IPS DF 4.7 (cell line): Measurements from ENCODE around the gene MTG2.

Experiments
- DNase-seq: peaks from one replicate; pipeline ENCODE4 v3.0.0-alpha.2; 2013; ENCODE audit warnings: low spot score; ENCODE audit errors: extremely low read depth

Gene MTG2

DNA sequence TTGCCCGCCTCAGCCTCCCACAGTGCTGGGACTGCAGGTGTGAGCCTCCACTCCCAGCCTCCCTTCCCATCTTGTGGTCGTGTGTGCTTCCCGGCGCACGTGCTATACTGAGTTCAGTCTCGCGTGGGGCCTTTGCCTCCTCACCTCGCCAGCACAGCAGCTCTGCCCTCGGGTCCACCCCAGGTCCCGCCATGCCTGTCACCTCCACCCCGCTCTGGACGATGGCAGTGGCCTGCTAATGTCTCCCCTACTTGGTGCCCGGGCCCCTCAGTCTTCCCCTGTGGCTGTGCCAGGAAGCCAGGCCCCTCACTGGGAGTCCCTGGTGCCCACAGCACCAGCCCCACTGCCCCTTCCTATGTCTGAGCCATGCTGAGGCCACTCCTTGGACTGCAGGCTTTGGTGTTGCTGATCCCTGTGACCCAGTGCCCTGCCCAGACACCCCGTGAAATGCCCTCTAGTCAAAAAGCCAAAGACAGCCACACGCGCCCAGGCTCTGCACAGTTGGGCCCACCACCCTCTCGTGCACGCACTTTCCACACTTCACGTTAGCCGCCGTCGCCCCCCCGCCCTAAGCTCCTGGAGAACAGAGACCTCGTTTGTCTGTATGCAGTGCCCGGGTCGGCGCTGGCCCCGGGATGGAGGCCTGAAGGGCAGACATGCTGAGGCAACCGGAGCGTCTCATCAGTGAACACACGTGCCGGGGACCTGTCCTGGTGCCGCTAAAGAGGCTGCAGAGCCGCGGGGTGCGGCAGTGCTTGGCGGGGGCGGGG lies 23.0 kb downstream of the MTG2 start:
- no peak for DNase-seq

DNA sequence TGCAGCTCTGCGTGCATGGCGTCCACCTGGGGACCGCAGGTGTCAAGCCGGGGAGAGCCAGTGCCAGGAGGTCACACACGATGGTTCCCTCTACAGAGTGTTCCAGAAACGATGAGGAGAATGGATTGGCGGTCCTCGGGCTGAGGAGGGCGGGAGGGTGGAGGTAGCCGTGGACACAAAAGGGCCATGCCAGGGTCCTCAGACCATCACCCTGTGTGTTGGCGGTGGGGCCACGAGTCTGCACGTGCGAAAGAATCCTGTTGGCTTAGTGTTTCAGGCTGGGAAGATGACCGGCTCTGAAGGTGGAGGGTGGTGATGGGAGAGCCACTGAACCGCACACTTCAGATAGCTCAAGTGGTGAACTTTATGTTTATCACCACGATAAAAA lies 23.6 kb downstream of the MTG2 start:
- DNase-seq: no peak

DNA sequence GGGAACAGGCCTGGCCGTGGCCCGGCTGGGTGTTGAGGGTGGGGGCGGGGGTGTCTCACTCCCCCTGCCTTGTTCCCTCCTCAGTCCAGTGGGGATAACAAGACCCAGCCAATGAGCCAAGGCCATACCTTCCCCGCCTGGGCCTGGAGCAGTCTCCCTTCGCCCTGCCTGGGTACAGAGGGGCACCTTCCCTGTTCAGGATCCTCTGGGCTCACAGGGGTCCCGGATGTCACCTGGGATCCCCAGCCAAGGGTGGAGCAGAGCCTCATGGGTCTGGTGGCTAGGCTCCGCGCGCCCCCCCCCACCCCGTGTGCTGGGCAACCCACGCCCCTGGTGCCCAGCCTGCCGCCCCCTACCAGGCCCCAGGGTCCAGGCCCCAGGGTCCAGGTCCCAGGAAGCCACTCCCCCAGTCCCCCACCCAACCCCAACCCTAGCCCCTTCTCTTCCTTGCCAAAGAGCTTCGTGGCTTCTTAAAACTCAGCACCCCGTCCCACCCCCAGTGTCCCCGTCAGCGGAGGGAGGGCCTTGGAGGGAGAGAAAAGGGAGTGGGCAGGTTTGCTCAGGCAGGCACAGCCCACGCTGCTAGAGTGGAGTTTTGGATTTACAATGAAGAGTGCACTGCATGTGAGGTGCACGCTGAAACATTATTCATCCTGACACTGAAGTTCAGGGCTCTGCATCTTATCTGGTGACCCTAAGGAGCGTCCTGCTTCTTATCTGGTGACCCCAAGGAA lies 25.4 kb downstream of the MTG2 start:
- DNase-seq: no peak

DNA sequence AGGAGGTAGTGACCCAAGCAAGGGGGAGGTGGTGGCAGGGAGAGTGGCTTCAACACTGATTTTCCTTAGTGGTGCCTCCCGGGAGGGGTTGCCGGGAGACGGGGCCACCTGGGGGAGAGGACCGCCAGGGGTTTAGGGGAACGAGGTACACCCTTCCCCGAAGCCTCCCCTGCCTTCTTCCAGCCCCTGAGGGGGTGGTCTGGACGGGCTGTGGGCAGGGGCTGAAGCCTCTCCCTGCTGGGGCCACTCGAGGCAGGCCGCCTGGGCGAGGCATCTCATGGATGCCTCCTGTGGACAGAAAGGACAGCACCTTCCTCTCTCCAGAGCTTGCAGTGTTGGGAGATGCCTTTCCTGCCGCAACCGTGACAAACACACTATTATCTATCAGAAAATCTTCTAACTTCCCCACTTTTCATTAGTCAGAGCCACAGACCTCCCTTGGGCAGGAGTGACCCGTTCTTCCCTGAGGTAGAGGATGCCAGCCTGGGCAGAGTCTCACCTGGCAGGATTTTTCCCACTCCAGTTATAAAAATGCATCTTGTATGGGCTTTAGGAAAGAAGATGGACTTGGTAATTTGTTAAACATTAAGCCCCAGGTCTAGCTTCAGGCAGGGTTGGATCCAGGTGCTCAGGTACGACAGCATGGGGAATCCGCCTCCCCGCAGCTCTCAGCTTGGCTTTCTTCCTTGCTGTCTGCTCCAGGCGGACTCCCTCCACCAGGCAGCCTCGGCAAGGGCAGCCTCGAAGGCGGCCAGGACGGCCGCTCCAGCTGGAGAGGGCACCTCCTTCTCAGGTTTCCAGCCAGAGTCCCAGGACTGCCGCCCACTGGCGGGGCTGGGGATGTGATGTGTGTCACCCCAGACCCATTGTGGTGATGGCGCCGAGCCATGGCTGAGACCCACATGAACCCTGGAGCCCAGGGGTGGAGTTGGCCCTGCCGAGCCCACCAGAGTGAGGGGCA lies 26.2 kb downstream of the MTG2 start:
- no peak for DNase-seq

DNA sequence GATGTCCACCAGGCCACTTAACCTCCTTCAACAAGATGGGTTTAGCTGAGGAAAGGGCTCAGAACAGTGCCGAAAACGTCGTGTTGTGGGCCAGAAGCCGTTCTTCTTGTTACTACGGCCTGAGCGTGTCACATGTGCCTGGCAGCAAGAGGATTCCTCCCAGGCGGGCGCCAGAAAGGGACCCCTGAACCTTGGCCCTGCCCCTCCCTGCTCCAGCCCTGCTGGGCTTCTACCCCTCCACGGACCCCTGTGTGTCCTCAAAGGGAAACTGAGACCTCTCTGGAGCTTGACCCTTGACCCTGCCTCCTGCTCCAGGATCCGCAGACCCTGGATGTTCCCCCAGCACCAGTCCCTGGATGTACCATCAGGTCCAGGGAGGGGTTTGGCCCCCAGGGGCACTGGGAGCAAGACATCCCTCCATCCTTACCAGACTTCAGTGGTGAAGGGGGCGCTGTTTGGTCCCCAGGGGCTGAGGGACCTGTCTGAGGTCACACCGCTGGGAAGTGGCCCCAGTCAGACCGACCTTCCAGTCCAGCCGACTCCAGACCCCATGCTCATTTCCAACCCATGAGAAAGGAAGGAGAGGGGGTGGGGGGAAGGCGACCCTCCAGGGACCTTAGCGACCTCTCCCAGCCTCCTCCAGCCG lies 27.1 kb downstream of the MTG2 start:
- no peak for DNase-seq

DNA sequence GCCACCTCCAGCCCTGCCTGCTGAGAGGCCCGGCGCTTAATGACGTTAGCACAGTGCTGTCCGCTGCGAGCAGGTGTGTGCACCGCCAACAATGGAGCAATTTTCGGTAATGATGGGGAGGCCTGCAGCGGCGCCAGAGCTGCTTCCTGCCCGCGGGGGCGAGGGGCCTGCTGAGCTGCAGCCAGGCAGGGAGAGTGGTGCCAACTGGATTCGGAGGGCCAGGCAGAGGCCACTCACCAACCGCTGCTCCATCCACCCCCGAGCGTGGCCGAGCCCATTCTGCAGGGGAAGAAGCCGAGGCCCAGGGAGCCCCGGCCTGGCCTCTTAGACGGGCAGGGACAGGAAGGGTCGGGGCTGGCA lies 27.6 kb downstream of the MTG2 start:
- no peak for DNase-seq

DNA sequence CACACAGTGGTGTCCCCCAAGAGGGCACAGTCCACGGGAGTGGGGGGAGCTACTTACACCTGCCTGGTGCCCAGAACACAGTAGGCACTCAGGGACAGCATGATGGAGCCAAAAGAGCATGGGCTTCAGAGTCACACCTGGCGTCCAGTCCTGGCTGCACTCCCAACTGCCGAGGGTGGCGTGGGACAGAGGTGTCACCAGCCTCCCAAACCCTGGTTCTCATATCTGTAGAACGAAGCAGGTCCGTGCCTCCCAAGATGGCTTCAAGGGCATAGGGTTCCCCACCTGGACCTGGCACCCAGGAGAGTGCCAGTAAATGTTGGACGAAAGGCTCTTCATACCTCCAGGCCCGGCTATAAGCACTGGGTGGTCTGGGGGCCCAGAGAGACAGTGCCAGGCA lies 28.4 kb downstream of the MTG2 start:
- DNase-seq: no peak

DNA sequence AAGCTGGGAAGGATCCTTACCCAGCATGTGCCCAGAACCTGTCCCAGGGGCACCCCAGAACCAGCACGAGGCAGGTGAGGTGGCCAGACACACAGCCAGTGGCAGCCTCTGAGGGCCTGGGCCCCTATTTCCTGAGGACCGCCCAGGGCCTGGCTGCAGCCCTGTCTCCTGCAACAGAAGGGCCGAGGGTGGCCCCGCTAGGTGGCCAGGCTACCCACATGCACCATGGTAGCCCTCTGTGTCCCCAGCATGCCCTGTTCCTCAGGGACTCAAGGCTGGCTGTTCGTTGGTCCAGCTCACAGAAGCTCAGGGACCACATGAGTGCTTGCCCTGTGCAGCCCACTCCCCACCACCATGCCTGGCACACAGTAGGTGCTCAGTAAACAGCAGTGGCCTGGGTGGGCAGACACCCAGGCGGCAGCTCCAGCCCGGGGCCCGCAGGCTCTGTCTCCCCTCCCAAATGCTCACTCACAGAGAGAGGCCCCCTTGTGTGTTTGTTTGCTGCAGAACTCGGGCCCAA lies 29.0 kb downstream of the MTG2 start:
- DNase-seq: no peak

DNA sequence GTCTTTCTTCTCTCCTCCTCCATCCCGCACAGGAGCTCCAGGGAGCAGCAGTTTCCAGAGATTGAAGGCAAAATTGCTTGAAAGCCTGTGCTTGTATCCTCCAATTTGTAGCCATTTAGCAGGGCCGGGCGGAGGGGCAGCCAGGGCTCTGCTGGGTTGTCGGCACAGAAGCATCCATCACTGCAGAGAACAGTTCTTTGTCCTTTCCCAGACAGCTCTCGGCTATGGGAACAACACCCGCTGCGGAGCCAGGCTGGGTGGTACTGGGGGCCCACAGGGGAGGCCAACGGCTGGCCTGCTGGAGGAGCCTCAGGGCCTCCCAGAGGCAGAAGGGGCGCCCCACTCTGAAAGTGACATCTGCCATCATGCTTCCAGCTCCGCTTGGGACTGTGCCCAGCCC lies 29.5 kb downstream of the MTG2 start:
- no peak for DNase-seq

DNA sequence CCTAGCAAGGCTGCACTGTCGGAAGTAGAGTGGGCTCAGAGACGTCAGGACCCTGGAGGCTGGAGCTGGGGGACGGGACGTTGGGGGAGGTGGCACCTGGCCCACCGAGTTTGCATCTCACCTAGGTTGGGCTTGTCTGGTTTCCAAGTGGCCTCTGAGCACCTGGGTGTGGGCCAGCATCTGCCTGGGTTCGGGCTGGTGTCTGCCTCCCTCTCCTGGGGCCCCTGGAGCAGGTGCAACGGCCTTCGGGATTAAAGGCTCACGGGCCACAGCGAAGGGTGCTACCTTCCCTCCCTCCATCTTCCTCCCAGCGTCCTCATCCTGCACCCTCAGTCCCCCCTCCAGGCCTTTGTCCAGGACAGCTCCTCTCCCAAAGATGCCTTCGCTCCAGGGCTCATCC lies 31.2 kb downstream of the MTG2 start:
- no peak for DNase-seq

DNA sequence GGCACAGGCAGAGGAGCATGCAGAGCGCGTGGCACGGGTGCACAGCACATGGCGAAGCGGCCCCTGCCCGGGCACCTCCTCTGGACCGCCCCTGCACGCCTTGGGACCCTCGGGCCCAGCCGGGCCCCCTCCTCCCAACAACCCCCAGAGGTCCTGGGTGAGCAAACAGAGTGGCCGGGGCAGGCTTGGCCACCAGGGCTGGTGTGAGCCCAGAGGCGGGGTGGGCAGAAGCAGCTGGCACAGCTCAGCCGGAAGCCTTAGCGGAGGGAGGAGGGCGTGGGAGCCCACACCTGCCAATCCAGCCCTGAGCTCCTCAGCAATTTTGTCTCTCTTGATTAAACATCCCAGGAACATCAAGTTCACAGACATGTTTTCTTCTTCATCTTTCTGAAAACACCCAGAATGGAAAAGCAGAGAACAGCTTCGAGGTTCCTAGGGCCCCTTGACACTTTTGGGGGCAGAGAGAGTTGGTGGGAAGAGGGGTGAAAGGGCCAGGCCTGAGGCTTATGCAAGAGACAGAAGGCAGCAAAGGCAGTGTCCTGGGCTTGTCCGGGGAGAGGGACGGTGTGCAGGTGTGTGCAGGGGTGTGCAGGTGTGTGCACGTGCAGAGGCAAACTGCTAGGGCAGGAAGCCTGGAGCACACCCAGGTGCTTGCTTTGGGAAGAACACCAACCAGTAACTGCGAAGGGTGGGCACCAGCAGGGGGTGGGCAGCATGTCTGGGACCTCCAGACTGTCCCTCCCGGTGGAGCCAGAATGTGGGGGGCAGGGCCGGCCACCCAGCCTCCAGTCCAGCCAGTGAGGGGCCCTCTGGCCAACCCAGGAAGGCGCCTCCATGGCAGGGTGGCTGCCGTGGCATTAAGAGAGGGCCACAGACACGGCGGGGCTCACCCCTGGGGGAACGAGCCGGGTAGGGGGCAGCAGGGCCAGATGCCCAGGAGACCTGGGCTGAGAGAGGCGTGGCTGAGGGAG lies 32.5 kb downstream of the MTG2 start:
- DNase-seq: no peak

DNA sequence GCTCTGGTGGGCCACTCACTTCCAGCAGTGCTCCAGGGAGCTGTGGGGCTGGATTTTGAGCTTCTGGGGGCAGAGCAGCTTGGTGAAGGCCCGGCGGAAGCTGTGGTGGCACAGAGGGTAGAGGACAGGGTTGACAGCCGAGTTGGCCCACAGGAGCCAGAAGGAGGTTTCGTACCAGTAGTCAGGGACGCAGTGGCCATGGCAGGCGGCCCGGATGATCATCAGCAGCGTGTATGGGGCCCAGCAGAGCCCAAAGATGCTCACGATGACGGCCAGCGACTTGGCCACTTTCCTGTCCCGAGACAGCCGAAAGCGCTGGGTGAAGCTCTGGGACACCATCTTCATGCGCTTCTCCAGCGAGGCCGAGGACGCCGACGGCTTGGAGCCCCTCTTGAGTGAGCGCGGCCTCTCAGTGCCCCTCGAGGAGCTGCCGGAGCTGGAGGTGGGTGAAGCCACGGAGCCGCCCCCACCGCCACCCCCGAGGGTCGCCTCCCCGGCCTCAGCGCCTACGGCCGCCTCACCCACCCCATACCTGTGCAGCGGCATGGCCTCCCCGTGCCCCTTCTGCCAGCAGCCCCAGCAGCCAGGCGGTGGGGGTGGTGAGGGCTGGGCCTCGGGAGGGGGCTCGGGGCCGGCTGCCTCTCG lies 33.3 kb downstream of the MTG2 start:
- no peak for DNase-seq

DNA sequence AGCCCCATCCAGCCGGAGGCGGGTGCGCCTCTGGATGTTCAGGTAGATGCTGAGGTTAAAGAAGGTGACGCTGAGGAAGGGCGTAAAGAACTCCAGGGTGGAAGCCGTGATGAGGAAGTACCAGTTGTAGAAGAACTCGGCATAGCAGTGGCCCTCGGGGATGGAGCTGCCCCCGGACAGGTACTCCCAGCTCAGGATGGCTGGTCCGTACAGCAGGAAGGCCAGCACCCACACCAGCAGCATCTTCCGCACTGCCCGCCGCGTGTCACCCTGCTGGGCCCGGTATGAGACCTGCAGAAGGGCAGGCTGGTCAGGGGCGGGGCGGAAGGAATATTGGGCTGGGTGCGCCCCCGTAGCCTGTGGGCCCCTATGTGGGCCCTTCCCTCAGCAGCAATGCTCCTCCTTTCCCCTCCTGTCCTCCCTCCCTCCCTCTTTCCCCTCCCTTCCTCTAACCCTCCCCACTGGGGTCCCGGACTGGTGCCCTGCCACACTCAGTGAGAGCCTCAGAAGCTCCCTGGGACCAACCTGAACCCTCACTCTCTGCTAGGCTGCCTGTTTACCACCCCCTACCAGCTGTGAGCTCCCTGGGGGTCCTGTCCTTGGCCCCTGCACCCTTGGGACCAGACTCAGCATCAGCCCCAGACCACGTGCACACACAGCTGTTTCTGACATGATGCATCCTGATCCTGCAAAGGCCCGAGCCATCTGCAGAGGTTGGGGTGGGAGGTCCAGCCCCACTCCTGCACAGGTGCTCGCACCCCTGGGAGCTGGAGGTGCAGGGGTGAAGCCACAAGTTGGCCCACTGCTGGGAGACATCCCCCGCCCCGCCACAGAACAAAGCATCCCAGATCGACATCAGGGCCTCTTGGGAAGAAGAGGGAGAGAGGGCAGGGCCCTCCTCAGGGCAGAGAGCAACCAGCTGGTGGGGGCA lies 34.1 kb downstream of the MTG2 start:
- no peak for DNase-seq

DNA sequence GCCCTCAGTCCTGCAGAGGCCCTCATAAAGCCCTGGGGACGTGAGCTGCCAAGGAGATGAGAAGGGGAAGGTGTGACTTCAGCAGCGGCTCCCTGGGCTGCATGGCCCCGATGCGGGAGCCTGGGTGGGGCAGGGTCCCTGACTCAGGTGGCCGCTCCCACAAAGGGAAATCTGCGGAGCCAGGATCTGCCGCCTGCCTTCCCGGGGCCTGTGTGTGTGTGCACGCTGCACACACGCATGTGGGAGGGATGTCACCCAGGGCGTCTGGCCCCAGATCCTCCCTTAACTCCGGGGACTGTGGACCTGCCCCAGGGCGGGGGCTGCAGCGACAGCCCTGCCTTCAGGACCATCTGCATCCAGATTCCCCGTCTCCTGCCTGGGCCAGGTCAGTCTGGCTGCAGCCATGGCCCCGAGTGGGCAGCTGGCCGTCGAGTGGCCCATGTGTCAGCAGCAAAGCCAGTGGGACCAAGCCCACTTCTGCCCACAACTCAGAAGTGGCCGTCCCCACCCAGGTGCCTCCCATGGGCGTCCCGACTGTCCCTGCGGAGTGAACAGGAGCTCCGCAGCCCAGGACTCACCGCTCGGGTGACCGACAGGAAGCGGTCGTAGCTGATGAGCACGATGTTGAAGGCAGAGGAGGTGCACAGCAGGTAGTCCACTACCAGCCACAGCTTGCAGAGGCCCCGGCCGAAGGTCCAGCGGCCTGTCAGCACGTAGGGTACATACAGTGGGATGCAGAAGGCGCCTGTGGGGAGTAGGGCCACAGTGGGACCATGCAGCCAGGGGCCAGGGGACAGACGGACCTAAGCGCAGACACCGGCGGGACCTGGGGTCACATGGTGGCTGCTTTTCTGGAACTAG lies 35.3 kb downstream of the MTG2 start:
- no peak for DNase-seq

DNA sequence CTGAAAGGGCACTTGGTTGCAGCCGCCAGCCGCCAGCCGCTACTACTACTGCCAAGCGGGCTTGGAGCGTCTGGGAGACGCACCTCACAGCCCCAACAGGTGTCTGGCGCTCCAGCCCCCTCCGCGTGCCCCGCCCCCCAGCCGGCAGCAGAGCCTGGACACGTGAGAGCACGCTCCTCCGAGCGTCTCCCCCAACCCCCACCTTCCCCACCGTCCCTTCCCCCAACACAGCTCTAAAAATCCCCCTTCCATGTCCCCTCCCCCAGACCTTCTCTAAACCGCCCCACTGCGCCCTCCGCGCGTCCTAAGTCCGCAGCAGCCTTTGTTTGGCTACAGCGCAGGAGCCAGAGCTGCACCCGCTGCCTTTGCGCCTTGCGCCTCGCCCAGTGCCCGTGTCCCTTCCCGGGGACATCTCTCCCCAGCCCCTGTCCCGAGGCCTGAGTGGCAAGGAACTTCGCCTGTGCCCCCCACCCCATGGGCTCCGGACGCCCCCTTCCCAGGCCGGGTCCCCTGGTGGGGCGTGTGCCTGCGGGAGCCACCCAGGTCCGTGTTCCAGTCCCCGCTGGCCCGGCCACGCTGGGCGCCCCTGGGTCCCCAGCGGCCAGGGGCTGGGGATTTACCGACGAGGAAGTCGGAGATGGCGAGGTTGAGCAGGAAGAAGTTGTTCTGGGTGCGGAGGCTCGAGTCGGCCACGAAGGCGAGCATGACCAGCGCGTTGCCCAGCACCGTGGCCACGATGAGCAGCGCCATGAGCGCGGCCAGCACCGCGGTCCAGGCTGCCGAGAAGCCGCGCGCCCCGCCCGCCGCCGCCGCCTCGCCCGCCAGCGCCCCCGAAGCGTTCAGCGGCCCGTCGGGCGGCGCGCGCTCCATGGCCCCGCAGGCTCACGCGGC lies 36.5 kb downstream of the MTG2 start:
- no peak for DNase-seq

DNA sequence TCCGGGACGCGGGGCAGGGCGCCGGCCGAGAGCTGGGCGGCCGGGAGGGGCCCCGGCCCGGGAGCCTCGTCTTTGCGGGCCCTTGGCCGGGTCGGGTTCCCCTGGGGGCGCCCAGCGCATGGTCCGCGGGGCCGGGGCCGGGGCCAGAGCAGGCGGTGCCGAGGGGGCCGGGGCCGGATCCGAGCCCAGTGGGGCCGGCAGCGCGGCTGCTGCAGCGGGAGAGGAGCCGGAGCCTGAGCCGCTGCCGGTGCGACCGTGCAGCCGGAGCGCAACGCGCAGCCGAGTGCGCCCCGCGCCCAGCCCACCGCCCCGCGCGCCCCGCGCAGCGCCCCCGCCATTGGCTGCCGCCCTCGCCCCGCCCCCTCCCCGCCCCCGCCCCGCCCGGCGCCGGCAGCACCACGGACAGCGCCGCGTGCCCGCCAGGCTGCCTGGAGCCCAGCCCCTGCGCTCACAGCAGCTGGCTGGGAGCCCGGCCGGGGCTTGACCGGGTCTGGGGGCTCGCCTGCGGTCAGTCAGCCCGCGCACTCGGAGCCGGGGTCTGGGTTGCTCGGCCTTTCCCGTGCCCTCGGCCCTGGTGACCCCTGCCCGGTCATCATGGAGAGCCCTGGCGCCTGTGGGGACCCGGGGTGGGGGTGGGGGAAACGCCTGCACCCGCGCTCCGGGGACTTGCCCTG lies 37.3 kb downstream of the MTG2 start, which contains the start of gene HRH3:
Gene HRH3, minus strand, starts transcription at position 287 of the 674 bp plus-strand sequence. CDS start 308 bp downstream, outside the sequence.
- no peak for DNase-seq
